ENCODE measurements around the gene PIM2.

The PIM2 gene

GRCh38 chrX:48942895-48943294 lies 24.1 kb upstream of the PIM2 start:
- no peak for DNase-seq (ENCODE audit: low read depth)
- no peak for TF ChIP-seq CTCF (IDR thresholded peaks at IDR 0.05; ENCODE audit: control insufficient read depth, insufficient read depth, low read depth, low read length, missing control alignments)
- H3K4me3 ChIP-seq (ENCODE audit: control insufficient read depth, low read depth, low read length) = no peak overlapping the region

GRCh38 chrX:48940404-48940955 lies 21.7 kb upstream of the PIM2 start:
- DNase-seq (ENCODE audit: low read depth) = no peak
- no peak overlapping the region for H3K4me3 ChIP-seq (ENCODE audit: control insufficient read depth, low read depth, low read length)
- TF ChIP-seq CTCF (IDR thresholded peaks at IDR 0.05; ENCODE audit: control insufficient read depth, insufficient read depth, low read depth, low read length, missing control alignments) = no peak

GRCh38 chrX:48939524-48940228 lies 20.9 kb upstream of the PIM2 start:
- TF ChIP-seq CTCF (IDR thresholded peaks at IDR 0.05; ENCODE audit: control insufficient read depth, insufficient read depth, low read depth, low read length, missing control alignments) = no peak
- H3K4me3 ChIP-seq (ENCODE audit: control insufficient read depth, low read depth, low read length) = no peak overlapping the region
- no peak for DNase-seq (ENCODE audit: low read depth)

GRCh38 chrX:48938721-48939425 lies 20.0 kb upstream of the PIM2 start:
- no peak for DNase-seq (ENCODE audit: low read depth)
- no peak for TF ChIP-seq CTCF (IDR thresholded peaks at IDR 0.05; ENCODE audit: control insufficient read depth, insufficient read depth, low read depth, low read length, missing control alignments)
- no peak overlapping the region for H3K4me3 ChIP-seq (ENCODE audit: control insufficient read depth, low read depth, low read length)

GRCh38 chrX:48937054-48937907 lies 18.5 kb upstream of the PIM2 start:
- H3K4me3 ChIP-seq (ENCODE audit: control insufficient read depth, low read depth, low read length) = no peak overlapping the region
- no peak for DNase-seq (ENCODE audit: low read depth)
- TF ChIP-seq CTCF (IDR thresholded peaks at IDR 0.05; ENCODE audit: control insufficient read depth, insufficient read depth, low read depth, low read length, missing control alignments) = no peak

GRCh38 chrX:48936429-48937053 lies 17.7 kb upstream of the PIM2 start:
- no peak overlapping the region for H3K4me3 ChIP-seq (ENCODE audit: control insufficient read depth, low read depth, low read length)
- TF ChIP-seq CTCF (IDR thresholded peaks at IDR 0.05; ENCODE audit: control insufficient read depth, insufficient read depth, low read depth, low read length, missing control alignments) = no peak
- DNase-seq (ENCODE audit: low read depth) = no peak
